LNCAP (cell line): ENCODE measurements around the gene USP3.

Experiments
- TF ChIP-seq, protein P1 (sequence below): fragments of 450-650 bp; IDR thresholded peaks from 2 replicates; pipeline ENCODE4 v1.5.1; 2017; ENCODE audit warnings: mild to moderate bottlenecking

The USP3 gene

DNA sequence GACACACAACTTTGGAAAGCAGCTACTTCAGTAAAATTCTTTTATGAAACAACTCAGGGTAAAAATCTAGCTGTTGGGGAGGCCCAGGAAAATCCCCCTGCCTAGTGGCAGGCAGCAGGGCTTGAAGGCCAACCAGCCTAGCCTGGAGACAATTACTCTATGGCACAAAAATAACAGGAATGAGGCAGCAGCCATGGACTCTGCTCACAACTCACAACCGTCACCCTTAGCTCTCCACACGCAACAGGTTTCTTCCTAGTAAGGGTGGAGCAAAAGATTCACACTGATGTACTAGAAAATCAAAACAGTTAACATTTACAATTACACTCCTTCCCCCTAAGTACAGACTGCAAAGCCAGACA lies 92.3 kb downstream of the USP3 start:
- TF ChIP-seq, protein P1, sequence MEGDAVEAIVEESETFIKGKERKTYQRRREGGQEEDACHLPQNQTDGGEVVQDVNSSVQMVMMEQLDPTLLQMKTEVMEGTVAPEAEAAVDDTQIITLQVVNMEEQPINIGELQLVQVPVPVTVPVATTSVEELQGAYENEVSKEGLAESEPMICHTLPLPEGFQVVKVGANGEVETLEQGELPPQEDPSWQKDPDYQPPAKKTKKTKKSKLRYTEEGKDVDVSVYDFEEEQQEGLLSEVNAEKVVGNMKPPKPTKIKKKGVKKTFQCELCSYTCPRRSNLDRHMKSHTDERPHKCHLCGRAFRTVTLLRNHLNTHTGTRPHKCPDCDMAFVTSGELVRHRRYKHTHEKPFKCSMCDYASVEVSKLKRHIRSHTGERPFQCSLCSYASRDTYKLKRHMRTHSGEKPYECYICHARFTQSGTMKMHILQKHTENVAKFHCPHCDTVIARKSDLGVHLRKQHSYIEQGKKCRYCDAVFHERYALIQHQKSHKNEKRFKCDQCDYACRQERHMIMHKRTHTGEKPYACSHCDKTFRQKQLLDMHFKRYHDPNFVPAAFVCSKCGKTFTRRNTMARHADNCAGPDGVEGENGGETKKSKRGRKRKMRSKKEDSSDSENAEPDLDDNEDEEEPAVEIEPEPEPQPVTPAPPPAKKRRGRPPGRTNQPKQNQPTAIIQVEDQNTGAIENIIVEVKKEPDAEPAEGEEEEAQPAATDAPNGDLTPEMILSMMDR: no peak

DNA sequence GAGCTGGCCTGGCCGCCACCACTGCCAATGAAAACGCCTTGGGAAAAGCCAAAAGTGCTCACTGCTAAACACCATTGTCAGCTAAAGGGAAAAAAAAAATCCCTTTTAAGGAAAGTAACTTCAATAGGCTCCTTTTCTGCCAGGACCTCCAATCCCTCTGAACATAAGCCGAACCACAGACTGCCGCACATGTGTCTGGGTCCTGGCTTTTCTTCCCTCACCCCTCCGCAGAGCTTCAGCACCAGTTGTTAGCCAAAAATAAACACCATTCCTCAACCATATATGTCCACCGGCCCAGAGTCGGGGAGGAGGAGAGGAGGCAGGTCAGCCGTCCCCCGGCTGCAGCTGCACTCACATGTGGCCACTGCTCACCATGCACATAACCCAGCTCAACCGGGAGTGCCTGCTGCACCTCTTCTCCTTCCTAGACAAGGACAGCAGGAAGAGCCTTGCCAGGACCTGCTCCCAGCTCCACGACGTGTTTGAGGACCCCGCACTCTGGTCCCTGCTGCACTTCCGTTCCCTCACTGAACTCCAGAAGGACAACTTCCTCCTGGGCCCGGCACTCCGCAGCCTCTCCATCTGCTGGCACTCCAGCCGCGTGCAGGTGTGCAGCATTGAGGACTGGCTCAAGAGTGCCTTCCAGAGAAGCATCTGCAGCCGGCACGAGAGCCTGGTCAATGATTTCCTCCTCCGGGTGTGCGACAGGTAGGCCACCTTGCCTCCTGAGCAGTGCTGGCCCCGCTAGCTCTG lies 92.8 kb downstream of the USP3 start, which contains the start of gene FBXL22:
Gene FBXL22, plus strand, starts transcription at position 350 of the 753 bp plus-strand sequence. Its CDS starts 6 bp downstream, at position 356.
- TF ChIP-seq, protein P1: no peak

DNA sequence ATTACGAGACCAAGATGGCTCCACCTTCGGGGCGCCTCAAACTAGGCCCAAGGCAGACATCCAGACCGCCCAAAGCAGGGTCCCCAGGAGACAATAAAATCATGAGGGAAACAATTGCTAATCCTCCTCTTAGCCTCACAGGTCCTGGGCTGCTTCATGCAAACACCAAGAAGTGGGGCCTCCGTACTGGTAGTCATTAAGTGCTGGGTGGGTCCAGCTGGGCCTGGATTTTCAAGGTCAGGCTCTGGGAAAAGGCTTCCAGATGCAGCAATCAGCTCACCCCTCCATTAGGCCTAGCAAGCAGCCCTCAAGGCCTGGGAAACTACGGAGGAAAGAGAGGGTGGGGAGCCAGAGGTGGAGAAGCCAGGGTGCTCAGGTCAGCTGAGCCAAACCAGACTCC lies 93.4 kb downstream of the USP3 start:
- TF ChIP-seq, protein P1: no peak

DNA sequence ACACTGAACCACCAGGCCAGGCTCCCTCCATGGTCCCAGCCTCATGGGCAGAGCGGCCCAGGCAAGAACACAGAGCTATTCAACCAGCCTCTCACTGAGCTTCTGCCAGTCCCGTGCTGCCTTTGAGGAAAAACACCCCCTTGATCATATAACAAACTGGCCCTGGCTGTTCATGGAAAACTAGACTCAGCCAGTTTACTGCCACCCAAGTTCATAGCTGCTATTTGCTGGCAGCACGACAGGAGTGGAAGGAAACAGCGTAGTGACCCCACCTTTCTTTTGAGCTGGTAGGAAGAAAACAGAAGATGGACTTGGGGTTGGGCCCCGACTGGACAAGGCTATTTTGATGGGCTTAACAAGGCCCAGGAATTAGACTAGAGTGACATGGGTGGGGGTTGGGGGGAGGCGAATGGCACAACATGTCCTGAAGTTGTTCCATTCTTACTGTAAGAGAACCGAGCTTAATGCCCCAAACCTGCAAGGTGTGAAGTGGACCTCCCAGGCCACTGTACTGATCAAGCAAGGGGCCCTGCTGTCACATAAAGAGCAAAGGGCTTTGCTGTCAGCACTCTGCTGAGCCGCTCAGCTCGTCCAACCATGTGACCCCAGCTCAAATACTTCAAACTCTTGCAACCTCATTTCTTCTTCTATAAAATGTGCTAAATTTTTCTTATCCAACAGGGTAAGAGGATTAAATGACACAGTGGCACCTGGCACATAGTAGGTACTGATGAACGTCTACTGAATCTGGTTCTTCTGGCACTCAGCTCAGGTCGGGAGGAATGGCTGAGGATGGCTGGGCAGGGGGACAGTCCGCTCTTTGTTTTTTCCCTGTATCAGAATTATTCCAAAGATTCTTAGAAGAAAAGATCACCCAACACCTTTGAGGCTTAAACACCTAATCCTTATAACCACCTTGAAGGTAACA lies 94.3 kb downstream of the USP3 start:
- TF ChIP-seq, protein P1: no peak

DNA sequence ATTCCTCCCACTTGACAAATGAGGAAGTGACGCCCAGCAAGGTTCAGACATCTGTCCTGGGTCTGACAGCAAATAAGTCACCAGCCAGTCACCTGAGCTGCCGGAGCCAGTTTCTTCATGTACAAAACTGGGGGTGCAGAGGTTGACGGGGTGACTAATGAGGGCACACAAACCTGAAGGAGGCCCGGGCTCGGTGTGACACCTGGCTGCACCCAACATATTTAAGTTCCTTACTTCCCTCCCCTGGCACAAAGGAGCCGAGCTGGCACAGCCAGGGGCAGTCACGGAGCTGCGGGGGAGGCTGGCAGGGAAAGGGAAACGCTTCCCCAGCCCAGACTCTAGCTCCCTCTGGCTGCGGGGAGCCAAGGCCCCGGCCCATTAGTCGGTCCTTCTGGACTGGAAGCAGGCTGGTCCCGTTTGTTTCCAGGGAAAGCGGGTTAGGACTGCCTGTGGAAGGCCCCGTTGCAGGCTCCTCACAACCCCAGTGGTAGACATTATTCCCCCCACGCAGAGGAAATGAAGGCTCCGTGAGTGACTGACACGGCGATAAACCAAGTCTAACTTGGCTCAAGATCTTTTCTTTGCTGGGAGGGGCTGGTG lies 95.1 kb downstream of the USP3 start:
- TF ChIP-seq, protein P1: peak; percentile 68

DNA sequence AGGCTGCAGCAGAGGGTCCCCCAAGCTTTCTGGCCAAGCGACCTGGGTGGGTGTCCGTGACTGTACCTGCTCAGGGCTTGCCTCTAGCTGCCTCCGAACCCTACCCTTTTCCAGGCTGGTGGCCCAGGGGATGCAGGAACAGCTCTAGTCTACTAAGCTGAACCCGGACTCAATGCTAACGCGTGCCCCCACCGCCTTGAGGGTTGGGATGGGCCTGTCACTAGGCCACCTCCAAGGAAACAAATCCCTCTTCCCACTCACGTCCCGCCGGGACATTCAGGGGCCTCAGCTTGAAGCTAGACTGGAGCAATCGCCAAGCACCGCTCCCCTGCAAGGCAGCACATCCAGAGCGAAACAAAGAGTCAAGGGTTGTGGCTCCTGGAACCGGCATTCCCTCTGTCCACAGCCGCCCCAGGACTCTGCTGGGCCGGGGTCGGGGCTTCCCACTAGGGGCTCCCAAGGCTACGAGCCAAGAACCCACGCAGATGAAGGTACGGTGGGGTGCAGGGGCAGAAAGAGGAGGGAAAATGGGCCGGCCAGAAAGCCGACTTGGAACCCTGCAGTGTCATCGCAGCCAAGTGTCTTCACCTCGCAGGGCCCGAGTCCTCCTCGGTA lies 95.7 kb downstream of the USP3 start:
- TF ChIP-seq, protein P1: no peak

DNA sequence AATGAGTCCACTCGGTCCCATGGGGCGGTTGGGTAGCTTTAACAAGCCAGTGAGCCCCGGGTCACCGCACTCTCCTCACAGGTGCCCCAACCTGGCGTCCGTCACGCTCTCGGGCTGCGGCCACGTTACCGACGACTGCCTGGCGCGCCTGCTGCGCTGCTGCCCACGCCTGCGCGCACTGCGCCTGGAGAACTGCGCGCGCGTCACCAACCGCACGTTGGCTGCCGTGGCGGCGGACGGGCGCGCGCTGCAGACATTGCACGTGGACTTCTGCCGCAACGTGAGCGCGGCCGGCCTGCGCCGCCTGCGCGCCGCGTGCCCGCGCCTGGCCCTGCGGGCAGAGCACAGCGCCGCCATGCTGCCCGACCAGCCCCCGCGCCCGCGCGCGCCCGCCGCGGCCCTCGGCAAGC lies 96.2 kb downstream of the USP3 start:
- TF ChIP-seq, protein P1: peak; percentile 30; the same call in 1 of the 2 replicates
